Stimulated activated CD4-positive, alpha-beta T cell treated with anti-CD3 and anti-CD28 coated beads, Interleukin-4, amount 100 ng/mL, for 24 hours (primary cell): Measurements from ENCODE around the gene ZNF124.
"Not testable (repeated sequence)": the region's sequence is repeated elsewhere in the genome, so short reads cannot be mapped to it uniquely, and the experiment has no call there.

Experiments
- DNase-seq: peaks from one replicate; pipeline ENCODE4 v3.0.0-alpha.2; 2020

ZNF124 gene

GRCh38 chr1:247171443-247171842, 377 bp downstream of the ZNF124 start:
- not testable (repeated sequence) for DNase-seq

- no peak for DNase-seq
These were observed 6.1 kb downstream of the ZNF124 start for GRCh38 chr1:247165674-247166073.

GRCh38 chr1:247164694-247165093, 7.1 kb downstream of the ZNF124 start:
- no peak for DNase-seq

GRCh38 chr1:247156787-247157232, 15.0 kb downstream of the ZNF124 start:
- DNase-seq = no peak

GRCh38 chr1:247147781-247148180, 24.0 kb downstream of the ZNF124 start:
- no peak for DNase-seq

- not testable (repeated sequence) for DNase-seq
These were observed 24.7 kb downstream of the ZNF124 start for GRCh38 chr1:247147120-247147519.

GRCh38 chr1:247146671-247147070, 25.1 kb downstream of the ZNF124 start:
- no peak for DNase-seq

GRCh38 chr1:247145279-247145678, 26.5 kb downstream of the ZNF124 start:
- DNase-seq = no peak

- not testable (repeated sequence) for DNase-seq
These were observed 32.3 kb downstream of the ZNF124 start for GRCh38 chr1:247139557-247139956.

GRCh38 chr1:247131236-247131635, 40.6 kb downstream of the ZNF124 start:
- no peak for DNase-seq

- DNase-seq = not testable (repeated sequence)
These were observed 44.1 kb downstream of the ZNF124 start for GRCh38 chr1:247127519-247128282.

- DNase-seq = not testable (repeated sequence)
These were observed 45.2 kb downstream of the ZNF124 start for GRCh38 chr1:247126601-247127000.

GRCh38 chr1:247126166-247126565, 45.7 kb downstream of the ZNF124 start:
- not testable (repeated sequence) for DNase-seq

GRCh38 chr1:247121382-247121781, 50.4 kb downstream of the ZNF124 start:
- no peak for DNase-seq

- not testable (repeated sequence) for DNase-seq
These were observed 51.5 kb downstream of the ZNF124 start for GRCh38 chr1:247120408-247120668.

- no peak for DNase-seq
These were observed 52.0 kb downstream of the ZNF124 start for GRCh38 chr1:247119600-247120407.

GRCh38 chr1:247118946-247119446, 52.8 kb downstream of the ZNF124 start:
- DNase-seq = no peak

GRCh38 chr1:247115545-247115944, 56.3 kb downstream of the ZNF124 start:
- DNase-seq = no peak

- no peak for DNase-seq
These were observed 56.7 kb downstream of the ZNF124 start for GRCh38 chr1:247115141-247115510.

GRCh38 chr1:247114351-247115140, 57.3 kb downstream of the ZNF124 start:
- DNase-seq = no peak

- DNase-seq = no peak
These were observed 58.0 kb downstream of the ZNF124 start for GRCh38 chr1:247113733-247114271.

- DNase-seq = no peak
These were observed 58.7 kb downstream of the ZNF124 start for GRCh38 chr1:247113094-247113497.

- DNase-seq = no peak
These were observed 59.4 kb downstream of the ZNF124 start for GRCh38 chr1:247112479-247112781.
